Activated CD4-positive, CD25-positive, alpha-beta regulatory T cell treated with anti-CD3 and anti-CD28 coated beads, Interleukin-2, amount 50 U/mL, for 24 hours (primary cell): ENCODE data around the gene FGF14.
"Not testable (repeated sequence)": the region's sequence is repeated elsewhere in the genome, so short reads cannot be mapped to it uniquely, and the experiment has no call there.

Experiments
- ATAC-seq, 2 donors: fragments of 150-1000 bp; cut with Tn5 transposase; one replicate each; pipeline ENCODE4 v1.10.0; 2021; ENCODE audit warnings: mild to moderate bottlenecking in 1 of 2, moderate library complexity in 1 of 2

FGF14 gene

DNA sequence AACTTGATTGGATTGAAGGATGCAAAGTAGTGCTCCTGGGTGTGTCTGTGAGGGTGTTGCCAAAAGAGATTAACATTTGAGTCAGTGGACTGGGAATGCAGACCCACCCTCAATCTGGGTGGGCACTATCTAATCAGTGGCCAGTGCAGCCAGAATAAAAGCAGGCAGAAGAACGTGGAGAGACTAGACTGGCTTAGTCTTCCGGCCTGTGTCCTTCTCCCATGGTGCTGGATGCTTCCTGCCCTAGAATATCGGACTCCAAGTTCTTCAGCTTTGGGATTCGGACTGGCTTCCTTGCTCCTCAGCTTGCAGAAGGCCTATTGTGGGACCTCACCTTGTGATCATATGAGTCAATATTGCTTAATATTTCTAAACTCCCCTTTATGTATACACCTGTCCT lies 564.1 kb downstream of the FGF14 start:
- not testable (repeated sequence) for ATAC-seq

DNA sequence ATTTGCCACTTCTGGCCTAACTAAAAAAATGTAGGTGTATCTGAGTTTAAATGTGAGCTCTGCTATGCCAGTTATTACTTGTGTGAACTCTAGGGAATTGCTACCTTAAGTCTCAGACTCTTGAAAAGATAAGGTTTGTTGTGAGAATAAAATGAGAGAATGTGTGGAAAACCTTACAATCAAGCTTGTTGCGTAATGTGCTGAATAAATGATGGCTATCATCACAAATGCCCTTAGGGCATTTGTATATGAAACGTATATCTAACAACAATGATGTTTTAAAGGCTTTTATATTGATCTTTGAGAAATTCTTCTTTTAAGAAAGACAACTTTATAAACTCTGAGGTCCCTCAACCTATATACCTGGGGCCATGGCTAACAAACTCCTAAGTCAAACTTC lies 564.6 kb downstream of the FGF14 start:
- ATAC-seq, result no peak

DNA sequence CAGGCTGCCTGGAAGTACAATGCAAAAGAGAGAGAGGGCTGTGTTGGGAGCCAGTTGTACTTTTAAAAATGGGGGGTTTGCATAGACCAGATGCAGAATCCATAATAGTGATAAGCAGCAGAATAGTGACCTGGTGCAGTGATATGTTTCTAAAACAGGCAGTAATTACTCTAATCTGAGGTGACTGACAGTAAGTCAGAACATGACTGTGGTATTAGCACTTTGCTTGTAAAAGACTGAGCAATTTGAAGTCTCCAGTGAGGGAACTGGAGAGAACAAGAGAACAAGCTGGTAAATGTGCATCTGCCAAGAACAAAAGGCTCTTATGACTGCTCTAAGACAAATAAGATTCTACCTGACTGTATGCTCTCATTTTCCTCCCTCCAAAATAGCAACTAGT lies 565.9 kb downstream of the FGF14 start:
- ATAC-seq, result no peak

DNA sequence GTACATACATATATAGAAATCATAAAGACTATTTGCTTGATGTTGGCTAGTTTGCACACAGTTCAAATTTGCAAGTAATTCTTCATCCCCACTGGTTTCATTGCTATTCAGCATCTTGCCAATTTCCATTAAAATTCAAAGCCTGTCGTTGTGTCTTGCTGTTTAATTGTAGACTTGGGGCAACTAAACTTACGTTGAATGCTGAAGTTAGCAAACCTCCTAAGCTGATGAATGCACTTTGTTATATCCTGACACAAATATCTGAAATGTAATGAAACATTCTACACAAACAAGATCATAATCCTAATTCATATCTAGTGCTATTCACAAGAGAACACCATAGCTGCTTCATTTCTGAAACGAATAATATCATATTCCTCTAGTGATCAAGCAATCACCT lies 568.2 kb downstream of the FGF14 start:
- no peak for ATAC-seq

DNA sequence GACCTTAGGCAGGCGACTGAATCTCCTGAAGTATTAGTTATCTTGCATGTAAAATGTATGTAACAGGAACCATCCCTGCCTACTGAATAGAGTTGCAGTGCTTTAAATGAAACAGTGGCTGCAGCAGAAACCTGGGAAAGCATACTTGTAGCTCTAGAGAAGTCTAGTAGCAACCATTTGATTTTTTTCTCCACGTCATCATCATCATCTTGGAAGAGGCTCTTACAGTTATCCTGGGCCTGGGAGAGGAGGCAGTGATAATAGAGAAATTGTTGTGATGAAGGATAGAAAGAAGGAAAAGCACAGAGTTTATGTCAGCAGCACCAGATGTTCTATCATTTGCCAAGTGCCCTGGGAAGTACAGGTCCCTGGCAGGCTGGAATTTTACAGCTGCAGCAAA lies 571.8 kb downstream of the FGF14 start:
- no peak for ATAC-seq

DNA sequence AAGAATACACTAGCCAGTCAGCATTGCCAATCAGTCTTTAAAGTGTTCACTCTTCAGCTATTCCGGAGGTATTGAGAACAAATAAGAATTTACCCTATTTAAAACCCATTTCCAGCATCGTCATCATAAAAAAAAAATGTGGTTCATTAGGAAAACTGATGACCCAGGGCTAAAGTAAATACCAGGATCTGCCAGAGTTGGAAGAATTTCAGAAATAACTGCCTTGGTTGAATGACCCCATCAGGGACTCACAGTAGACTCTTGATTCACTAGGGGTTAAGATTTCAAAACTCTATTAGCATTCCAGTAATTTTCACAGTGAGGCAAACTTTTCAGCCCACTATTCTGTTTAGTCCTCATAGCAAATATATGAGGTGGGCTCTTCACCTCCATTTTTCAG lies 572.4 kb downstream of the FGF14 start:
- no peak for ATAC-seq

DNA sequence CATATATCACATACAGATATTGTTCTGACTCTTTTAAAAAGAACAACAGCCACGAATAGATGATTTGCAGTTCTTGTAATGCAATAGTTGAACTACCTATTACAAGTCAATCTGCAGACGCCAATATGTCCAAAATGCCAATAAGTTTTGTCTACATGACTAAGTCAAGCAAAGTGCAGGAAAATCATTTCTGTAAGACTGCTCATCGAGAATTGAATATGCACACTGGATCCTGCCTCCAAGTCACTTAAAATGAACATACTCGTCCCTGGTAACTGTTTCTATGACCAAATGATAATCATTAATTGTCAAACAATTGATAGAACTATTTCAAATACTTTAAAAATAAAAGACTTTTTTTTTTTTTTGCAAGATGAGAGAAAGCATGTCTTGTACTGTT lies 573.7 kb downstream of the FGF14 start:
- ATAC-seq, result no peak

DNA sequence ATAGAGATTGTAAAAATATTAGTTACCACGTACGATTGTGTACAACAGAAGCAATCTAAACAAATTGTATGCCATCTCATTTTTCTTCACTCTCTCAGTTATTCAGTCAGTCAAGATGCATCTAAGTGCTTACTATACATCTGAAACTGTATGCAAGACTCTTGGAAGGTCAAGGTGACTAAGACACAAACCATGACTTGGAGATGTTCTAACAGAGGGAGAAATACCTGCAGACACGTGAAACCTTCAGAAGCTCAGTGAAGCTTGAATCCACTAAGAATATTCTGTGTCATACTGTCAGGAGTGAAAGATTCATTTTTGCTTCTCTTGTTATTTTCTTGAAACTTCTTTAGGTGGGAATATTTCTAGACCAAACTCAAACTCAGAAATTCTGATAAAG lies 584.0 kb downstream of the FGF14 start:
- ATAC-seq, result no peak

DNA sequence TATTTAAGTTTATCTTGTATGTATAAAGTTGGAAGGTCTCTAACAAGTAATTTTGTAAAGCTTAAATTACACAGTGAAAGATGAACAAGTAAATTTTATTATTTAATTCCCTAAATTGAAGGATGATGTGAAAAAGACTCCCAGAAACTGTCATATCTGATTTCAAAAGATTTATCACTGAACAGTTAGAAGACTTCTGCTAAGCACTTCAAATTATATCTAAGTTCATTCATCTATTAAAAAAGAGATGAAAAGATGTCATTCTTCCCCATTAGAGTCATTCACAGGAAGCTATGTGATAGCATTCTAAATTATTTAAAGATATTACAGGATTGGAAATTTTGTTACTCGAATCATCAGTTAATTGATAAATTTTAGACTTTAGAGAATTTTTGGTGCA lies 590.0 kb downstream of the FGF14 start:
- no peak for ATAC-seq

DNA sequence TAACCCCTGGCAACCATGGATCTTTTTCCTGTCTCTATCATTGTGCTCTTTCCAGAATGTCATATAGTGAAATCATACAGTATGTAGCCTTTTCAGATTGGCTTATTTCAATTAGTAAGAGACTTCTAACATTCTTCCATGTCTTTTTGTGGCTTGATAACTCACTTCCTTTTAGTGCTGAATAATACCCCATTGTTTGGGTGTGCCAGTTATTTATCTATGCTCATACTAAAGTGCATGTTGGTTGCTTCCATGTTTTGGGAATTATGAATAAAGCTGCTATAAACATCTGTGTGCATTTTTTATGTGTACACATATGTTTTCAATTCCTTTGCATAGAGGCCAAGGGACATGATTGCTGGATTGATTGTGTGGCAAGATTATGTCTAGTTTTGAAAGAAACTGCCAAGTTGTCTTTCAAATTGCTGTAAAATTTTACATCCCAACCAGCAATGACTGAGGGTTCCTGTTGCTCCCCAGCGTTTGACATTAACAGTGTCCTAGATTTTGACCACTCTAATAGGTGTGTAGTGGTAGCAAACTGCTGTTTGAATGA lies 590.5 kb downstream of the FGF14 start:
- no peak for ATAC-seq

DNA sequence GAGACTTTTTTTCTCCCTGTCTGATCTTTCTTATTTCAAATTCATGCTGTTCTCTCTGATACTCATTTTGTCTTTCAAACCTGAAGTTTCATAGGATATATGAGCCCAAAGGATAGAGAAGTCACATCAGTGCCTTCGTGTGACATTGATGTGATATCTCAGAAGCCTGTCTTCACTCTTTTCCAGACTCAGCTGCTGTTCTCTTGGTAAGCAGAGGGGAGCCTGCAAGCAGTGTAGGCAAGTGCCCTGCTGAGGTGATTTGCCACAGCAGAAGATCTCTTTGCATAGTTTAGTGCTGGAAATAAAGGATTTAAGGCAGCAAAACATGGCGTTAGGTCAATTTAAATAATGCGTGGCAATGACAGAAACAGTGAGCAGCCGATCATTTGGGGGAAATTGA lies 602.7 kb downstream of the FGF14 start:
- ATAC-seq, result no peak

DNA sequence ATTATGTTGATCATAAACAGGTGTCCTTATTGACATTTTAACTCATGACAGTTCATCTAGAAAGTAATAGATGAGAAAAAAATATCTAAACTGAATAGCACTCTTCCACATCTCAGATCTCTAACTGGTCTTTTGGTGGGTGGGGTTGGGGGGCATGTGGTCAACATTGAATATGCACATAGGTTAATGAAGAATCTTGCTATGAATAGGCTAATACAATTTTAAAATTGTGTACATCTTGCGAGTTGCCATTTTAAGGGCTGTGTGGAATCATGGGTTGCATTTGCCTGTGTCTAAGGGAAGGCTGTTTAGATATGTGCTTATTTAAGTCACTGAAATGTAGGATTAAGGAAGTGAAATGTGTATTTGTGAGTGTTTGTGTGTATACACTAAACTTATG lies 603.4 kb downstream of the FGF14 start:
- ATAC-seq, result no peak

DNA sequence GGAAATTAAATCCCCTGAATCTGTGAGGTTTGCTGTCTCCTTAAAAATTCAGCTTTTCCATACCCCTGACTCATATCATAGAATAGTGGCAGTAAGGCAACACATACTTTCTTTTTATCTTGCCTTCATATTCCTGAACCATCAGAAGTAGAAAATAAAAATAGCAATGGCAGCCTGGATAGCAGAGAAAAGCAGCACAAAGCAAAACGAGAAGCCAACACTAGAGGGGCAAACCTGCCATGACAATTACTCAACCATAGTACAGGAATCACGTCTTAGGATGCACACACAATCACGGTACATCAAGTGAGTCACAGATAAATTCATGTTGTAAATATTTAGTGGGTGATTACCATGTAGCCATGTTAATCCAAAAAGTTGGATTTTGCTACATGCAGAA lies 606.4 kb downstream of the FGF14 start:
- ATAC-seq, result no peak

DNA sequence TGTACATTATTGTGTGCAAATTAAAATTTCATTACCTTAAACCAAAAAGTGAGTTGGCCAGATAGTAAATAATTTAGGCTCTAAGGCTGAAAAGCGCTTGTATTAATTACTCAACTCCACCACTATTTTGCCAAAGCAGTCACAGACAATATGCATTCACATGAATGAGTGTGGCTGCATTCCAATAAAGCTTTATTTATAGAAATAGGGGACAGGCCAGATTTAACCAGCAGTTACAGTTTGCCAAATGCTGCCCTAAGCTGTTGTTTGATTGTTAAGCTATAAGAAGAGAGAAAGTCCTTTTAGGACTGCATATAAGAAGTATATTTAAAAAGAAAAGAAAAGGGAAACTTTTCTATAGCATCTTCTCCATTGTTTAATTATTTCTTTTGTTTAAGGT lies 606.8 kb downstream of the FGF14 start:
- ATAC-seq, result no peak

DNA sequence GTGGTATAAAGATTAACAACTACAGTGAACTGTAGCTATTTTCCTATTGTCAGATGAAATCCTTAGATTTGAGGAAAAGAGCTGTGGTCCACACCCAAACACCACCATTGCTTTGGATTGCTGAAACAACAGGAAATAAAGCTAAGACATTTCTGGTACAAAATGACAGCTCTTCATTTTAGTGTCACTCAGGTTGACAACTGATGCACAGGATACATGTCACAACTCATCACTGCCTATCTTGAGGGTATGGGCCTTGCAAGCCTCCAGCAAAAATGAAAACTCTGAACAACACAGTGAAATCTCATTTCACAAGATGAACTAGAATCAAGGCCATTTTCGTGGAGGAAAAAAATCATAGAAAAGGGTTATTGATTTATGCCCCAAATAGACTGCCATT lies 609.7 kb downstream of the FGF14 start:
- no peak for ATAC-seq

DNA sequence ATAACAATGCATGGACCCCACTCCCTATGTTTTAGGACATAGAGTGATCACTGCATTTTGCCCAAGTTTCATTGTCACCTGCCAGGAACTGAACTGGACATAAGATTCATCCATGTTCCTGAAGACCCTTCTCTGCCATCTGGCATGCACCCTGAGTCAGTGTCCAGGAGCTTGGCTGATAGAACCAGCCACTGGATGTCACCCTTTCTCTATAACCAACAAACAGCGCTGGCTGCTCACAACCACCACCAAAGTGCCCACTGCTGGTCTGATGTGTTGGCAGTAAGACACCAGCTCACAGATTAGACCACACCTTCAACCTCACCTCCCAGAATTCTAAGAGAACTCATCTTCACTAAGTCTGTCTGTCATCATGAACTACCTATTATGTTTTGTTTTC lies 616.0 kb downstream of the FGF14 start:
- ATAC-seq, result no peak

DNA sequence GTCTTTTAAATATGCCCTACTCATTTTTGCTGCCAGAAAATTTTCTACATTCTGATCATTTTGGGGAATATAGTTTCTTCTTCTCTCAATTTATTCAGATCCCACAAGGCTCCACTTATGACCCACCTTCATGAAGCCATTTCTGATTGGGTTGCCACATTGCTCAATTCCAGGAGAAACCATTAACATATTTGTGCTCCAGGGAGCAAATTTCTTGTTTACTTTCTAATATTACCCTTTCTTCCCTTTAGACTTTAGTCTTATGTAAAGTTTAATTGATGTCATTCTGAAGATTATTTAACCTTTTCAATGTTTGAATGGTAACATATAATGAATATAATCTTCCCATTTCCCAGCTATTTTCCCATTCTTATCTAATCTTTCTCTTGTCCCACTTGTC lies 617.5 kb downstream of the FGF14 start:
- ATAC-seq, result no peak

DNA sequence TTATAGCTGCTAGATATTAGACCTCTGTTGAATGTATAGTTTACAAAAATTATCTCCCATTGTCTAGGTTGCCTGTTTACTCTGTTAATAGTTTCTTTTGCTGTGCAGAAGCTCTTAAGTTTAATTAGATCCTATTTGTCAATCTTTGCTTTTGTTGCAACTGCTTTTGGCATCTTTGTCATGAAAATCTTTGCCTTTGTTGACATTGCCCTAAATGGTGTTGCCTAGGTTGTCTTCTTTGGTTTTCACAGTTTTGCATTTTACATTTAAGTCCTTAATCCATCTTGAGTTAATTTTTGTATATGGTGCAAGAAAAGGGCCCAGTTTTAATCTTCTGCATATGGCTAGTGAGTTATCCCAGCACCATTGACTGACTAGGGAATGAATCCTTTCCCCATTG lies 618.3 kb downstream of the FGF14 start:
- no peak for ATAC-seq

DNA sequence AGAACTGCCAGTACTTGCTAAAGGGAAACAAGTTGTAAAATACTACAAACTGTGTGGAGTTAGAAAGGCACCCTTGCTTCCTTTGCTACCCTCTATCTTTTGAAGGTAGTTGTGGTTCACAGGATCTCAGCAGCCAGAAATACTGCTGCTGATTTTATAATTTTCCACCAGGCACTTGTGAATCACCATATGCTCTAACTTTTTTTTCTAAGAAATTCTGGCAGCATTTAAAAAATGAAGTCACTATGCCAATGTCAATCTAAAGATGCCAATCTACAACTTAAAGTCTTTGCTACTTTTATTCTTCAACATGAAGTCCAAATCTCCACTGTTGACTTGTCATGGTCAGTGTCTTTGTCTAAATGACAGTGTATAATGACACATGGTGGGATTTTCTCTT lies 621.6 kb downstream of the FGF14 start:
- no peak for ATAC-seq

DNA sequence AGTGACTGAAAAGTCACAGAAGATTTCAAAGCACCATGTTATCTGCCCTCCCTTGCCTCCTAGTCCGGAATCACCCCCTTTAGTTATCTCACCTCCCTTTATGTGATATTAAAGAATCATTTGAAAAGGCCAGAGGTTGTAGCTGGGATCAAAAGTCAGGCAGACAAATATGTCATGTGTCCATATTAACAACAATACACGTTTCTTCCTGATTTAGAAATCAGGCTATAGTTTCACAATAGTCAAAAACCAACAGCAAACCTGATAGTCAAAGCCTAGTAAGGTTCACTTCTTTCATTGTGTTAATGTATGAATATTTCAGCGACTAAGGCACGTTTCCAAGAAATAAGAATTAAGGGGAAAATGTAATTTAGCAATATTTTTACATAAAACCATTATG lies 622.7 kb downstream of the FGF14 start:
- ATAC-seq, result no peak

DNA sequence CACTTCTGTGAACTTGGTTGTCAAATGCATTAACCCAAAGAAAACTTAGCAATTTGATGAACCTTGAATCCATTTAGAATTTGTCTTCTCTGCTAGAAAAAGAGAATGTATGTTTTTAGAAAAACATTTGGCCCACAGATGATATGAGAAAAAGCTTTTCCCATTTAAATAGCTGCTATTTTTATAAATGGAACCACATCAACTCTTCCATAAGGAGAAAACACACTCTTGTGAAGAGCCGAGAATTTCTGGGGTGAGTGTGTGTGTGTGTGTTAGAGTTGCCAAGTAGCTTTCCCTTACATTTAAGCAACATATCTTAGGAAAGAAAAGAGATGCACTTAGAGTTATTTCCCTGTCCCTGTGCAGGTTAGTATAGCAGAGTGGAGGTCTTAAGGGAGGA lies 626.6 kb downstream of the FGF14 start:
- no peak for ATAC-seq

DNA sequence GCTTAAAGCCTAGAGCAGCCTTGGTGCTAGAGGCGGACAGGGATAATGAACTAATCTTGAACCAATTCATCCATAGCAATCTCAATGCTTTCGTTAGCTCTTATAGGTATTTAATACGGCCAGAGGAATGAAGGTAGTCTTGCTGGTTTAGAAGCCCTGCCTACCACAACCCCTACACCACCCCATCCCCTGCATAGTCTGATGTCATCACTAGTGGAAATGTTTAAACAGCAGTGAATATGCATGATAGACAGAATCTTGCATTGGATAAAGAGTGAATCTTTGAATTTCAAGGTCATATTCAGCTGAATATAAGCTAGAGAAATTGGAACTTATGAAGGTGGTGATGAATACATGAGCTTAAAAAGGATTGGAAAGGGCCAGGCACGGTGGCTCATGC lies 627.5 kb downstream of the FGF14 start:
- ATAC-seq, result no peak

DNA sequence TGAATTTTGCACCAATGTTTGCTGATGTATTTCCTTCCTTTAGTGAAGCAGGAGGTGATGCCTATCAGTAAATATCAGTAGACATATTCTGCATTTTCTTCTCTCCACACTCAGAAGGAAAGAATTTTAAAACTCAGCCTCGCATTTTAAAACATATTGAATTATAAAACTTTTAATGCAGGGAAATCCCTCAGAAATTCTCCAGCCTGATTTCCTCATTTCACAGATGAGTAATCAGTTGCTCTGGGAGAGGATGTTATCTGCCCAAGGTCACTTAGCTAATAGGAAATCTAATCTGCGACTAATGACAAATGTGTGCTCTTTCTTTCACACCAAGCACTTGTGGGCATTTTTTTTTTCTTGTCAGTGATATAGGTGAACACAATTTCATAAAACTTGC lies 628.8 kb downstream of the FGF14 start:
- no peak for ATAC-seq

DNA sequence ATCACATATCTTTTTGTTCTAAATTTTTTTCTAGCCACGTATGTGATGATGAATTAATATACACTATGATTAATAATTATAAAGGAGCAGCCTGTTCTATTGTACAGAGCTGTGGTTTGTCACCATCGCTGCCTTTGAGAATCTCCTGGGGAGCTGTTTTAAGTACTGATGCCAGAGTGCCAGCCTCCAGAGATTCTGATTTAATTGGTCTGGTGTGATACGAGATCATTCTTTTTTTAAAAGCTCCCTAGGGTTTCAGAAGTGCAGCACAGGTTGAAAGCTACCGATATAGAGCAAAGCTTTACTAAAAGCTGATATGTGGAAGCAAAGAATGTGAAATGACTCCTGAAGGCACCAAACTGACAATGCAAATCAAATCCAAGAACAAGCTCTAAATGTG lies 634.7 kb downstream of the FGF14 start:
- ATAC-seq, result no peak

DNA sequence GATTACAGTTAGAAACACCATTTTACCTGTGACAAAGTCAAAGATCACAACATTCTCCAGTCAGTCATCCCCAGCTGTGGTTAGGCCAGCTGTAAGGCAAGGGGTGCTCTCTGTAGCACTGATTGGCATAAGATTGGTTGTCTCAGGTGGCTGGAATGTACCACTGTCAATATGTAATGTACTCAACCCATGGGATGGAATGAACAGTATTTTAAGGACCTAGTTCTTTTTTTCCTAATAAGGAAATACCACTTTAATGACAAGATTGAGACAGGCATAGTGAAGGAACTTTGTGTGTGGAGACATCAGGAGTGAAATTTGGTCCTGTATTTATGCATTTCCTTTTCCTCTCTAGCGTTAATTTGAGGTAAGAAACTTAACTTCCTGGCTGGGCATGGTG lies 638.7 kb downstream of the FGF14 start:
- ATAC-seq, result no peak

DNA sequence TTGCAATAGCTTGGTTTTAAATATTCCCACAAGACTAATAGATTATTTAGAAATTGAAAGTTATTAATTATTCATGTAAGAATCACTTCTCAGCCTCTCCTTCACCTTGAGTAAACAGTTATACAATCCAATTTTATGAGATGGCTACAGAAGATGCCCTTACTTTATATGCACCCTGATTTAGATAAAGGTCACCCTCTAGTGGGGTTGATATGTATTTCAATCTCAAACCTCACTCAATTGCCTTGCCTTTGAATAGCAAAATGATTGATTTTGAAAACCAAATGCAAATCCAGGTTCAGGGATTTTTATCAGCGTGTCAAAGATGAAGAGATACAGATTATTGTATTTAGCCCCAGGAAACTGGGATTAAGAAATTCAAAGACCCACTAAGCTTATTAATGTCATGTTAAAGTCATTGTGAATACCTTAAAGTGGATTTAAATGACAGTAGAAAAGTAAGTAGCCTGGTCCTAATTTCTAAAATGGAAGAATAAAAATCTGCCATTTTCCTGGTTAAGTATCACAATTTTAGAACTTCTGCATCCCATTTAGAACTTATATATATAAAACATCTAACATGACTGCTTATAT lies 644.3 kb downstream of the FGF14 start:
- ATAC-seq, result no peak
